Measurements from ENCODE around the gene HMCN1. TPM values are rescaled to one million over a fixed set of nuclear protein-coding genes. Genes with fewer than 3 reads are reported as not detected.
"Not testable (repeated sequence)": the region's sequence is repeated elsewhere in the genome, so short reads cannot be mapped to it uniquely, and the experiment has no call there.

HMCN1 gene
- total RNA-seq, 1 experiment from 2014 or later, result under 0.01 TPM

DNA sequence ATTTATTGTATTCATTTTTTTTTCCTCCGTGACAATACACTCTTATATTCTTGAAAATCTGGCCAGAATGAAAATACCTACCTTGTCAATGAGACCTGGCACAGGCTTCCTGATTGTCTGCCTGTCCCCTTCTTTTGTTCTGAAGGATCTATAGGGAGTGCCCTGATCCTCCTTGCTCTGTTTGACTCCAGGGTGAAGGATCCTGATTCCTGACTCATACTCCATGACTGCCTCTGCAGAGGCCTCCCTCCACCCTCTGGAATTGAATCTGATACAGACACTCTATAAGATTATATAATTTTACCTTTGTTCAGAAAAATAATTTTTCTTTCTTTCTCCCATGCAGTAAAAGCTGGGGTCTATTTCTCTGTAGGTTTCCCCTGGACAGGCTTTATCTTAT lies 116.2 kb downstream of the HMCN1 start:
- no peak for DNase-seq (ENCODE audit: low read depth)

DNA sequence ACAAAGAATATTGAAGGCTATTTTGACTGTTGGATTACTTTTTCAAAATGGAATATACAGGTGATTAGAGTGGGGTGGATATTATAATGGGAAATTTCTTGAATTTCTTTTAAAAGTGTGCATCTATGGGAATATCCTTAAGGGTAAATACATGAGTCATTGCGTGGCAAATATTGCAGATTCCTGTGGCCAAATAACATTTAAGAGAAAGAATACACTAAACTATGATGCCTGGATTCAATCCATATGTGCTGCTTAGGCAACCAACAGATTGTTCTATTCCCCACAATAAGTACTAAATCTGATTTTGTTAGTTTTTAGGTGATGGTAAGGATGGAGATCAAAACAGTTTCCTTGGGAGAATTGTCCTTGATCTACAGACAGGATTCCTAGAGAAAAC lies 119.5 kb downstream of the HMCN1 start:
- DNase-seq (ENCODE audit: low read depth), result peak; percentile 11

DNA sequence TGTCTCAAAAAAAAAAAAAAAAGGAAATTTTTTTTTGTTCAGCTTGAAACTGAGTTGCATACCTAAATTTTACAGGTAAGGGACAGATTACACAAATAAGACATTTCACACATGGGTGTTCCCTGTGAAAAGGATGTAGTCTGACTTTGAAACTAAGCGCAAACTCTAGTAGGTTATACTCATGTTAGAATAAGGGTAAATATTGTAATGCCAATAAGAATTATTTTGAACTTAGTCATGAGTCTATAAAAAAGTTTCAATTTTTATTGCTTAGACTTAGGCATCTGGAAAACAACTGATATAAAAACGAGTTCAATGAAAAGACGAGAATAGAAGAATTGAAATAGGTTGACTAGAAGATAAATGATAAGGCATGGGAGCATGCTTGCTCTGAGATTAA lies 122.3 kb downstream of the HMCN1 start:
- DNase-seq (ENCODE audit: low read depth), result no peak

DNA sequence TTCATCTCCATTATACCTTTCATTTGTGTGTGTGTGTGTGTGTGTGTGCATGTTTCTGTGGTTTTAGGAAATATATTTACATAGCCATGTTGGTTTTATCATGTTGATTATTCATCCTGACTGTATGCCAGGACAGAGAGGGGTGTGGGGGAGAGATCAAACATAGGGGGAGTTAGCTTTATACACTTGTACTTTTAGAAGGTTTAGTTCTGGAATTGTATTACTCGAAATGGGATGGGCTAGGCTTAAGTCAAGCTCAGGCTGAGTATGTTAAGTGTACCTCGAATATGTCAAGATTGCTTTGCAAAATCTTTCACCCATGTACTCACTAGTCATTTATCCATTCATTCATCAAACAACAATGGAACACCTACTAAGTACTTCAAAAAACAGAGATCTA lies 123.3 kb downstream of the HMCN1 start:
- DNase-seq (ENCODE audit: low read depth), result no peak

GRCh38 chr1:185860311-185860710 lies 126.1 kb downstream of the HMCN1 start:
- DNase-seq (ENCODE audit: low read depth), result no peak

DNA sequence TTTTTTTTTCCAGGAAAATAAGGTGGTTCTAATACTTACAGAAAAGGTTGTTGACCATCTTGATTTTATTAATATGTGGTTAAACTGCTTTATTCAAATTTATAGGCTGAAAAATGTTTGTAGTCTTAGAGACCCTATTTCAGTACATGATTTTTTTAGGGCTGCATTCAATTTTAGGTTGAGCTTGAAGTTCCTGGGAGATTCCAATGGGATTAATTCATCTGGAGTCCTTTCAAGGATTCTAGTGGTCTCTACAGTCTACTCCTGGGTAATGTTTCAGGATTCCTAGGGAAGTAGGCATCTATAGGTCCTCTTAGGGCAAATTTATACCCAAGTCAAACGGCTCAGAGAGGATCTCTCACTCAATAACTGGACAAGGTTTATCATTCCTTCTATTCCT lies 126.7 kb downstream of the HMCN1 start:
- no peak for DNase-seq (ENCODE audit: low read depth)

- no peak for DNase-seq (ENCODE audit: low read depth)
Measured at GRCh38 chr1:185861630-185862029, 127.4 kb downstream of the HMCN1 start.

- peak; percentile 14 for DNase-seq (ENCODE audit: low read depth)
Measured at GRCh38 chr1:185862235-185862634, 128.0 kb downstream of the HMCN1 start.

DNA sequence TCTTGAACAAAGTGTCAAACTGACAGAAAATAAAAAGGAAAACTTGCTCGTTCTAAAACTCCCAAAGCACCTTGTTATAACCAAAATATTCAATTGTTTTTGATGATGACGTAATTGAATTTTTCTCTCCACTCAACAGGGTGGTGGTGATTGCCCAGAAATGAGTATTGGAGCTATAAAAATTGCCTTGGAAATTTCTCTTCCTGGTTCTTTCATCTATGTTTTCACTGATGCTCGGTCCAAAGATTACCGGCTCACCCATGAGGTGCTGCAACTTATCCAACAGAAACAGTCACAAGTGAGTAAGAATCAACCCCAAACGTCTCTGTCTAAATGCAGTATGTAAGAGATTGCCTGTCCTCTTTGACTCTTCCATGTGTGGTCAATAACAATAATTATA lies 130.1 kb downstream of the HMCN1 start:
- no peak for DNase-seq (ENCODE audit: low read depth)

DNA sequence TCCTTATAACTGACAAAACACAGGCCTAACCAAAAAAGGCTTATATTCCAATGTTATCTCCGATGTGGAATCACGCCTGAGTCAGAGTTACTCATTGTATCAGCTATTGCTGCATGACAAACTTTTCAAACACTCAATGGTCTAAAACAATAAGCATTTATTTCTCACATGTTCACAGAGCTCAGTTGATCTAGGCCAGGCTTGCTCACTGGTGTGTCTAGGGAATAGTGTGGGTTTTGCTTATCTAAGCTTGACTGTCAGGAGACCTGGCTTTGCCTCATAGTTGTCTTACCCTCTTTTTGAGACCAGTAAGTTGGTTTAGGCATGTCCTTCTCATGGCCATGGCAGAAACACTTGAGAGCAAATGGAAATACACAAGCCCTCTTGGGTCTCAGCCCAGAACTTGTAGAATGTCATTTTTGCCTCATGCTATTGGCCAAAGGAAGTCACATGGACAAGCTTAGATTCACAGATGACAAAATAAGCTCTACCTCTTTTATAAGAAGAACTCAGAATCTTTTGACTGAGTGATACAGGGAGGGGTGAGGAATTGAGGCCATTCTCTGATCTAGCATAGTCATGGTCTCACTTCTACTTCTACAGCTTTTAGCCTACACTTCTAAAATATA lies 130.8 kb downstream of the HMCN1 start:
- peak; percentile 86 for DNase-seq (ENCODE audit: low read depth)

DNA sequence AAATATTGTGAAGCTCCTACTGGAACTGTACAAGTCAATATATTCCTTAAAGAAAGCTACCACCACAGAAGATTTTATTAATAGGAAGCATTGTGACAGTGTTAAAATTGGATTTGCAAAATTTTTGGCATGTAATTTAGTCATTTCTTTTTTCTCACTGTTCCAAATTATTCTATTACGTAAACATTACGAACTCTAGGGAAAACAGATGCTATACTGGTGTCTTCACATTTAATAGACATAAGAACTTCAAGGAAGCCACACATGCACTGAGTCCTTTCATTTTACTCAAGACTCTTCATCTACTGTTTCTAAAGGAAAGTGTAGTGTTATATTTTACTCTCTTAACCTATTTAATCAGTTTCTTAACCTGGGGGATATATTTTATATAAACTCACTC lies 135.4 kb downstream of the HMCN1 start:
- DNase-seq (ENCODE audit: low read depth), result no peak

DNA sequence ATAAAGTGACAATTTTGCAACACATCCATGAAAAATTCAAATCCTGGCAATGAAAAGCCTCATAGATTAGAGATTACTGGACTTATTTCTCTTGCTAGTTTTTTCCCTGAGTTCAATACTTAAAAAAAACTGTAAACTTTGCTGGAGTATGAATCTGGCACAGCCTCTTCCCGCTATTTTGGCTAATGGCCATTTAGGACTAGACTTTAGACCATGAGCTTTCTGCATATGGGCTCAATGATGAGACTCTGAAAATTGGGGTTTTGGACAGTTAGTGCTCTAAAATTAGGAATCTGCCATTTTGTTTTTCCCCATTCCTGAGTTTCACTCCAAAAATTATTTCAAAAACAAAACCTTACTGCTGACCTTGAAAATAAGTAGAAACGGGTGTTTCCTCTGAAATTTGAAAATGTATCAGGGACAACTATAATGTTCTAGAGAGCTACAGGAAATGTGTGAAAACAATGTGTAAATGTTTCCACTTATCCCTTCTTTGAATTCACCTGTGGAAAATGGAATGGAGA lies 137.5 kb downstream of the HMCN1 start:
- no peak for DNase-seq (ENCODE audit: low read depth)

- DNase-seq (ENCODE audit: low read depth), result no peak
Measured at GRCh38 chr1:185874246-185874645, 140.1 kb downstream of the HMCN1 start.

DNA sequence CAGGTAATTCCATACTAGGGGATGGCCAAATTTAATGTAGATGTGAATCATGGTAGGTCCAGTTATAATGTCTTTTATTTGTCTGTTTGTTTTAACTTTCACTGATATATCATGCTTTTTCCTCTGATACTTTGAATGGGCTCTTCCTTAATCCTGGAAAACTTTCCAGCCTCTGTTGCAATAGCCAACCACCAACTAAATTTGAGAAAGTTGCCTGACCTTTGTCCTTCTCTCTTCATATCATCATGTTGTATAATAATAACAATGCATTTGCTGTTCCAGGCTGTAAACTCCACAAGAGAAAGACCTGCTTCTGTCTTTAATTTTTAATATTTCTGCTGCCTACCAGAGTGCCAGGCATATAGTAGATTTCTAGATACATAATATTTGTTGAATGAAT lies 146.1 kb downstream of the HMCN1 start:
- no peak for DNase-seq (ENCODE audit: low read depth)

- no peak for DNase-seq (ENCODE audit: low read depth)
Measured at GRCh38 chr1:185880779-185881333, 146.7 kb downstream of the HMCN1 start.

GRCh38 chr1:185886046-185886445 lies 151.9 kb downstream of the HMCN1 start:
- DNase-seq (ENCODE audit: low read depth), result no peak

- no peak for DNase-seq (ENCODE audit: low read depth)
Measured at GRCh38 chr1:185886671-185887070, 152.5 kb downstream of the HMCN1 start.

DNA sequence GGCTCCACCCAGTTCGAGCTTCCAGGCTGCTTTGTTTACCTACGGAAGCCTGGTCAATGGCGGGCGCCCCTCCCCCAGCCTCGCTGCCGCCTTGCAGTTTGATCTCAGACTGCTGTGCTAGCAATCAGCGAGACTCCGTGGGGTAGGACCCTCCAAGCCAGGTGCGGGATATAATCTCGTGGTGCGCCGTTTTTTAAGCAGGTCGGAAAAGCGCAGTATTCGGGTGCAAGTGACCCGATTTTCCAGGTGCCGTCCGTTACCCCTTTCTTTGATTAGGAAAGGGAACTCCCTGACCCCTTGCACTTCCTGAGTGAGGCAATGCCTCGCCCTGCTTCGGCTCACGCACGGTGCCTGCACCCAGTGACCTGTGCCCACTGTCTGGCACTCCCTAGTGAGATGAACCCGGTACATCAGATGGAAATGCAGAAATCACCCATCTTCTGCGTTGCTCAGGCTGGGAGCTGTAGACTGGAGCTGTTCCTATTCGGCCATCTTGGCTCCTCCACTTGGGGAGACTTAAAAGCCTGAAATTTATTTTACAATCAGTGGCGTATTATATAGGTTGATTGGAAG lies 158.7 kb downstream of the HMCN1 start:
- DNase-seq (ENCODE audit: low read depth), result not testable (repeated sequence)

DNA sequence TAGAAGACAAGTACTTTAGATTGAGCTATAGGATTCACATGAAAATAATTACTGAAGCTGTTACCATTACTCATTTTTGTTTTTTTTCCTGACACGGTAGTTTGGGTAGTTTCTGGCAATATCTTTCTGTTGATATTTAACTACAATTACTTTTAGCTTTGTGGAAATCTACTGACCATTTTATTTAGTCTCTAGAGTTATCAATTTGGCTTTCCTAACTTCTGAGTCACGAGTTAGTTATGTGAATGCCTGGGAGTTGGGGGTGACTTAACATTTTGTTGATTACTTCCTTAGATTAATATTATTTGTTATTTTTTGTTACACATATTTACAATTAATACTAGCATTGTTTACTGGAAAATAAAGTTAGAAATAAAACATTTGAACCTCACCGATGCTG lies 160.6 kb downstream of the HMCN1 start:
- no peak for DNase-seq (ENCODE audit: low read depth)

GRCh38 chr1:185895208-185895900 lies 161.2 kb downstream of the HMCN1 start:
- DNase-seq (ENCODE audit: low read depth), result no peak

GRCh38 chr1:185896863-185897262 lies 162.7 kb downstream of the HMCN1 start:
- no peak for DNase-seq (ENCODE audit: low read depth)

- no peak for DNase-seq (ENCODE audit: low read depth)
Measured at GRCh38 chr1:185906186-185906585, 172.0 kb downstream of the HMCN1 start.

DNA sequence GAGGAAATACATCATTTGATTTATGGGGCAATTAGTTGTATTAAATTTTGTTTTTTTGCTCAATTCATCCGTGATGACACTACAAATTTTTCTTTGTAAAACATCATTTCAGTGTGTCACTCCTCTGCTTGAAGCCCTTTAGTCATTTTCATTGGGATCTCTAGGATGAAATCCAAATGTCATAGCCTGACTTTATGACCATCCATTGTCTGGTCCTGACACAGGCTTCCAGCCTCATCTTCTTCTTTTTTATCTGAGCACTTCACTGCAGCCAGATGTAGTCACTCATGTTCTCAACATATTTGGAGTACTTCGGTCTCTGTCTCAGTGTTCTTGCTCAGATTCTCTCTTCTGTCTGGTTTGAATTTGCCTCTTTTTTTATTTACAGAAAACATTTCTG lies 173.1 kb downstream of the HMCN1 start:
- DNase-seq (ENCODE audit: low read depth), result no peak

Measured in LHCN-M2 (cell line).